ENCODE data around the gene VTI1A. TPM values are rescaled to one million over a fixed set of nuclear protein-coding genes. Genes with fewer than 3 reads are reported as not detected.

VTI1A gene
- total and polyA plus RNA-seq, 2 of the 13 experiments (the other 11 are each of a cell fraction or from before 2014, with no cell fraction given), result 11.7 to 32.7 TPM

DNA sequence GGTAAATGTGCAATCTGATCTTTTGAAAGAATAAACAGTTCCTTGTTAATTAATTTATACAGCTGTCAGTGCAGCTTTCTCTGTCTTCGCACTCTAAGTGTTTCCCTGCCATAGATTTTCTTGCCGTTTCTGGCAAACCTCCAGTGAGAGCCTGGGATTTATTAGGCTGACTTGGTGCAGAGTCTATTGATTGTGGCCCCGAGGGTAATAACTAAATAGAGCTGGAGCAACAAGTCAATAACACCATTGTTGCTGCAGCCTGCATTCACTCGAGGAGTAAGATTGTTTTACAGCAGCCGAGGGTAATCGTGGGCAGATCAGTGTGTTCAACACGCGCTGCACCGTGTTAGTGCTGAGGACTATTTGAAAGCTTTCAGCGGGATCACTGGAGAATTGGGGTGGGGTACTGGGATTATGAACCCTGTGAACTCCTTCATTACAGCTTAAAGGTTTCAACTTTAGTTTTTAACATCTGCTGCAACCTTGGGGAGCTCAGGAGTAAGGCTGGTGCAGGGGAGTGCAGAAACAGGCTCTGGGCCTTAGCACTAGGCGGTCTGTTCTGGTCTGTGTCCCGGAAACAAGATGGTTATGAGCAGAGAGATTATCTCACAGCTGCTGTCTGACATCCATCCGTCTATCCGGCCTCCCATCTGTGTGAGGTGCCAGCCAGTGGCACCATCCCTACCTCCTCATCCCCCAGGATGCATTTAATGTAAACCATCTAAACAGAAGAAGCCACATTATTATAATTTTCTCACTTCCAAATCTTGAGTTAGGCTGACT lies 329.1 kb downstream of the VTI1A start:
- Histone ChIP-seq H2AFZ (ENCODE audit: low read length) (no peak overlapping the region), H3K27me3 (ENCODE audit: control insufficient read depth in 1 of 2, insufficient read depth in 2 of 2, low read length in 2 of 2) (no peaks in the 10 kb centered on the region), H3K27ac (ENCODE audit: extremely low read length, insufficient read depth, low read length) (peak overlapping the region; percentile 38), H4K20me1 (ENCODE audit: insufficient read depth, low read length) (no peaks in the 10 kb centered on the region), H3K79me2 (ENCODE audit: insufficient read depth, low read length) (no peaks in the 10 kb centered on the region), H3K4me3 (replicated peaks in 1 of 3; ENCODE audit: insufficient read depth in 1 of 3, low read depth in 2 of 3, low read length in 3 of 3) (no peak overlapping the region), H3K4me1 (ENCODE audit: insufficient read depth, low read length) (peaks cover 51% of the 10 kb centered on the region), H3K9me3 (ENCODE audit: low read length) (no peaks in the 10 kb centered on the region), H3K36me3 (replicated peaks in 1 of 2; ENCODE audit: control insufficient read depth in 1 of 2, insufficient read depth in 2 of 2, low read length in 2 of 2) (no peaks in the 10 kb centered on the region), H3K9ac (ENCODE audit: insufficient read depth, low read depth, low read length) (no peak overlapping the region), H3K4me2 (ENCODE audit: low read depth, low read length) (no peak overlapping the region; the same call in 1 of the 2 replicates)
- ChIA-PET CTCF (ENCODE audit: low intra/inter-chr PET ratio, low total read pairs) (no interaction called here), POLR2A (no interaction called here)
- 66% methylated on average over 14 of the region's 14 CpGs for WGBS (ENCODE audit: low lambda C conversion rate)
- no TSS peak for BruUV-seq (replicated peaks)
- DNase-seq (ENCODE audit: low spot score) (peak; percentile 23), FAIRE-seq (no peak), ATAC-seq (peak; percentile 49; the same call in 2 of the 3 replicates)
- intact Hi-C loops (cut with micrococcal nuclease; ENCODE audit: unreplicated experiment) (no loop called here), in situ Hi-C loops (cut with HindIII; ENCODE audit: extremely low pct_ligation_motif_present, low pct_unique_long_range_greater_than_20kb) (no loop called here)
- TF ChIP-seq MTA3 (CRISPR knock-in tag; IDR thresholded peaks at IDR 0.05), result no peak
- TF ChIP-seq PHB2 (IDR thresholded peaks at IDR 0.05; ENCODE audit: partially characterized antibody), result no peak
- no peak for TF ChIP-seq ONECUT2 (CRISPR knock-in tag; IDR thresholded peaks at IDR 0.05)
- TF ChIP-seq, protein P1, sequence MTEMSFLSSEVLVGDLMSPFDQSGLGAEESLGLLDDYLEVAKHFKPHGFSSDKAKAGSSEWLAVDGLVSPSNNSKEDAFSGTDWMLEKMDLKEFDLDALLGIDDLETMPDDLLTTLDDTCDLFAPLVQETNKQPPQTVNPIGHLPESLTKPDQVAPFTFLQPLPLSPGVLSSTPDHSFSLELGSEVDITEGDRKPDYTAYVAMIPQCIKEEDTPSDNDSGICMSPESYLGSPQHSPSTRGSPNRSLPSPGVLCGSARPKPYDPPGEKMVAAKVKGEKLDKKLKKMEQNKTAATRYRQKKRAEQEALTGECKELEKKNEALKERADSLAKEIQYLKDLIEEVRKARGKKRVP (CRISPR knock-in tag; IDR thresholded peaks at IDR 0.05), result no peak
- TF ChIP-seq CBX2 (IDR thresholded peaks at IDR 0.05; ENCODE audit: low read depth, low read length), result no peak
- TF ChIP-seq CBX2 (CRISPR knock-in tag; IDR thresholded peaks at IDR 0.05; ENCODE audit: low read depth), result no peak
- TF ChIP-seq, protein P2, sequence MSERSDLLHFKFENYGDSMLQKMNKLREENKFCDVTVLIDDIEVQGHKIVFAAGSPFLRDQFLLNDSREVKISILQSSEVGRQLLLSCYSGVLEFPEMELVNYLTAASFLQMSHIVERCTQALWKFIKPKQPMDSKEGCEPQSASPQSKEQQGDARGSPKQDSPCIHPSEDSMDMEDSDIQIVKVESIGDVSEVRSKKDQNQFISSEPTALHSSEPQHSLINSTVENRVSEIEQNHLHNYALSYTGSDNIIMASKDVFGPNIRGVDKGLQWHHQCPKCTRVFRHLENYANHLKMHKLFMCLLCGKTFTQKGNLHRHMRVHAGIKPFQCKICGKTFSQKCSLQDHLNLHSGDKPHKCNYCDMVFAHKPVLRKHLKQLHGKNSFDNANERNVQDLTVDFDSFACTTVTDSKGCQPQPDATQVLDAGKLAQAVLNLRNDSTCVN (CRISPR knock-in tag; IDR thresholded peaks at IDR 0.05; ENCODE audit: borderline replicate concordance), result no peak
- TF ChIP-seq ZMYM2 (CRISPR knock-in tag; IDR thresholded peaks at IDR 0.05), result 0 out of 2 replicates have a peak, but pooled peaks have one; percentile 16
- TF ChIP-seq MAFK (conservative IDR thresholded peaks at IDR 0.05 in 1 of 2, IDR thresholded peaks at IDR 0.05 in 1 of 2; ENCODE audit: low read length in 2 of 2), result no peak
- TF ChIP-seq, protein P3, sequence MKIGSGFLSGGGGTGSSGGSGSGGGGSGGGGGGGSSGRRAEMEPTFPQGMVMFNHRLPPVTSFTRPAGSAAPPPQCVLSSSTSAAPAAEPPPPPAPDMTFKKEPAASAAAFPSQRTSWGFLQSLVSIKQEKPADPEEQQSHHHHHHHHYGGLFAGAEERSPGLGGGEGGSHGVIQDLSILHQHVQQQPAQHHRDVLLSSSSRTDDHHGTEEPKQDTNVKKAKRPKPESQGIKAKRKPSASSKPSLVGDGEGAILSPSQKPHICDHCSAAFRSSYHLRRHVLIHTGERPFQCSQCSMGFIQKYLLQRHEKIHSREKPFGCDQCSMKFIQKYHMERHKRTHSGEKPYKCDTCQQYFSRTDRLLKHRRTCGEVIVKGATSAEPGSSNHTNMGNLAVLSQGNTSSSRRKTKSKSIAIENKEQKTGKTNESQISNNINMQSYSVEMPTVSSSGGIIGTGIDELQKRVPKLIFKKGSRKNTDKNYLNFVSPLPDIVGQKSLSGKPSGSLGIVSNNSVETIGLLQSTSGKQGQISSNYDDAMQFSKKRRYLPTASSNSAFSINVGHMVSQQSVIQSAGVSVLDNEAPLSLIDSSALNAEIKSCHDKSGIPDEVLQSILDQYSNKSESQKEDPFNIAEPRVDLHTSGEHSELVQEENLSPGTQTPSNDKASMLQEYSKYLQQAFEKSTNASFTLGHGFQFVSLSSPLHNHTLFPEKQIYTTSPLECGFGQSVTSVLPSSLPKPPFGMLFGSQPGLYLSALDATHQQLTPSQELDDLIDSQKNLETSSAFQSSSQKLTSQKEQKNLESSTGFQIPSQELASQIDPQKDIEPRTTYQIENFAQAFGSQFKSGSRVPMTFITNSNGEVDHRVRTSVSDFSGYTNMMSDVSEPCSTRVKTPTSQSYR (CRISPR knock-in tag; IDR thresholded peaks at IDR 0.05; ENCODE audit: borderline replicate concordance), result no peak
- TF ChIP-seq, protein P4, sequence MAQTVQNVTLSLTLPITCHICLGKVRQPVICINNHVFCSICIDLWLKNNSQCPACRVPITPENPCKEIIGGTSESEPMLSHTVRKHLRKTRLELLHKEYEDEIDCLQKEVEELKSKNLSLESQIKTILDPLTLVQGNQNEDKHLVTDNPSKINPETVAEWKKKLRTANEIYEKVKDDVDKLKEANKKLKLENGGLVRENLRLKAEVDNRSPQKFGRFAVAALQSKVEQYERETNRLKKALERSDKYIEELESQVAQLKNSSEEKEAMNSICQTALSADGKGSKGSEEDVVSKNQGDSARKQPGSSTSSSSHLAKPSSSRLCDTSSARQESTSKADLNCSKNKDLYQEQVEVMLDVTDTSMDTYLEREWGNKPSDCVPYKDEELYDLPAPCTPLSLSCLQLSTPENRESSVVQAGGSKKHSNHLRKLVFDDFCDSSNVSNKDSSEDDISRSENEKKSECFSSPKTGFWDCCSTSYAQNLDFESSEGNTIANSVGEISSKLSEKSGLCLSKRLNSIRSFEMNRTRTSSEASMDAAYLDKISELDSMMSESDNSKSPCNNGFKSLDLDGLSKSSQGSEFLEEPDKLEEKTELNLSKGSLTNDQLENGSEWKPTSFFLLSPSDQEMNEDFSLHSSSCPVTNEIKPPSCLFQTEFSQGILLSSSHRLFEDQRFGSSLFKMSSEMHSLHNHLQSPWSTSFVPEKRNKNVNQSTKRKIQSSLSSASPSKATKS (CRISPR knock-in tag; IDR thresholded peaks at IDR 0.05), result no peak
- TF ChIP-seq, protein P5, sequence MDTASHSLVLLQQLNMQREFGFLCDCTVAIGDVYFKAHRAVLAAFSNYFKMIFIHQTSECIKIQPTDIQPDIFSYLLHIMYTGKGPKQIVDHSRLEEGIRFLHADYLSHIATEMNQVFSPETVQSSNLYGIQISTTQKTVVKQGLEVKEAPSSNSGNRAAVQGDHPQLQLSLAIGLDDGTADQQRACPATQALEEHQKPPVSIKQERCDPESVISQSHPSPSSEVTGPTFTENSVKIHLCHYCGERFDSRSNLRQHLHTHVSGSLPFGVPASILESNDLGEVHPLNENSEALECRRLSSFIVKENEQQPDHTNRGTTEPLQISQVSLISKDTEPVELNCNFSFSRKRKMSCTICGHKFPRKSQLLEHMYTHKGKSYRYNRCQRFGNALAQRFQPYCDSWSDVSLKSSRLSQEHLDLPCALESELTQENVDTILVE (CRISPR knock-in tag; IDR thresholded peaks at IDR 0.05), result no peak
- TF ChIP-seq TGIF2 (CRISPR knock-in tag; IDR thresholded peaks at IDR 0.05), result no peak
- no peak for TF ChIP-seq SOX13 (IDR thresholded peaks at IDR 0.05)
- peak in 1 of 2 experiments; percentile 47; a peak in 2 of 4 replicates for TF ChIP-seq SOX13 (CRISPR knock-in tag; conservative IDR thresholded peaks at IDR 0.05 in 1 of 2, IDR thresholded peaks at IDR 0.05 in 1 of 2)
- peak; percentile 33; the same call in 1 of the 2 replicates for TF ChIP-seq SOX5 (CRISPR knock-in tag; IDR thresholded peaks at IDR 0.05; ENCODE audit: borderline replicate concordance)

Data from HepG2 (cell line).